ENCODE data around the gene OTUB2. TPM values are rescaled to one million over a fixed set of nuclear protein-coding genes. Genes with fewer than 3 reads are reported as not detected.

The OTUB2 gene
- total RNA-seq, 1 donor, result 2.8 TPM

GRCh38 chr14:94025720-94026119 is 420 bp upstream of the OTUB2 start:
- H3K4me3 ChIP-seq (ENCODE audit: low read depth, low read length), result peak overlapping the region; percentile 28
- TF ChIP-seq, protein P1, sequence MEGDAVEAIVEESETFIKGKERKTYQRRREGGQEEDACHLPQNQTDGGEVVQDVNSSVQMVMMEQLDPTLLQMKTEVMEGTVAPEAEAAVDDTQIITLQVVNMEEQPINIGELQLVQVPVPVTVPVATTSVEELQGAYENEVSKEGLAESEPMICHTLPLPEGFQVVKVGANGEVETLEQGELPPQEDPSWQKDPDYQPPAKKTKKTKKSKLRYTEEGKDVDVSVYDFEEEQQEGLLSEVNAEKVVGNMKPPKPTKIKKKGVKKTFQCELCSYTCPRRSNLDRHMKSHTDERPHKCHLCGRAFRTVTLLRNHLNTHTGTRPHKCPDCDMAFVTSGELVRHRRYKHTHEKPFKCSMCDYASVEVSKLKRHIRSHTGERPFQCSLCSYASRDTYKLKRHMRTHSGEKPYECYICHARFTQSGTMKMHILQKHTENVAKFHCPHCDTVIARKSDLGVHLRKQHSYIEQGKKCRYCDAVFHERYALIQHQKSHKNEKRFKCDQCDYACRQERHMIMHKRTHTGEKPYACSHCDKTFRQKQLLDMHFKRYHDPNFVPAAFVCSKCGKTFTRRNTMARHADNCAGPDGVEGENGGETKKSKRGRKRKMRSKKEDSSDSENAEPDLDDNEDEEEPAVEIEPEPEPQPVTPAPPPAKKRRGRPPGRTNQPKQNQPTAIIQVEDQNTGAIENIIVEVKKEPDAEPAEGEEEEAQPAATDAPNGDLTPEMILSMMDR (IDR thresholded peaks at IDR 0.05; ENCODE audit: insufficient read depth, low read length), result no peak
- DNase-seq (ENCODE audit: low read depth), result no peak

GRCh38 chr14:94026889-94027469 is 839 bp downstream of the OTUB2 start:
- no peak for DNase-seq (ENCODE audit: low read depth)
- TF ChIP-seq, protein P1 (IDR thresholded peaks at IDR 0.05; ENCODE audit: insufficient read depth, low read length), result no peak

GRCh38 chr14:94027566-94028449 is 1.7 kb downstream of the OTUB2 start:
- DNase-seq (ENCODE audit: low read depth), result no peak
- no peak overlapping the region for H3K4me3 ChIP-seq (ENCODE audit: low read depth, low read length)
- TF ChIP-seq, protein P1 (IDR thresholded peaks at IDR 0.05; ENCODE audit: insufficient read depth, low read length), result no peak

More at GRCh38 chr14:94026889-94027469, 839 bp downstream of the OTUB2 start:
- peak overlapping the region; percentile 74 for H3K4me3 ChIP-seq (ENCODE audit: low read depth, low read length)

DNA sequence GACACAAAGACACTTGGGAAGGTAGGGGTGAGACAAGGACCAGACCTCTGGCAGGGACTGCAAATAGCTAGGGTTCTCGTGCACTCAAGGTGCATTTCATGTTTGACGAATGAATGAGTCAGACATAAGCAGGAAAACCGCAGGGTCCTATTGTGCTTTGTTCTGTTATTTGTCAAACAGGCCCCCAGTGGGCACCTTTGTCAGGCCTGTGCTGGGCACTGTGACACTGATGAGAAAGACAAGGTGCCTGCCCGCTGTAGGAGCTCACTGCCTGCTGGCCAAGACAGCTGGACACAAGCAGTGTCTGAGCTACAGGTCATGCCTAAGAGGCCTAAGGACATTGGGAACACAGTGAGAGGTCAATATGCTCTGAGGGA is 2.3 kb downstream of the OTUB2 start:
- H3K4me3 ChIP-seq (ENCODE audit: low read depth, low read length), result no peak overlapping the region
- TF ChIP-seq, protein P1 (IDR thresholded peaks at IDR 0.05; ENCODE audit: insufficient read depth, low read length), result no peak
- DNase-seq (ENCODE audit: low read depth), result no peak

GRCh38 chr14:94029265-94029664 is 3.1 kb downstream of the OTUB2 start:
- DNase-seq (ENCODE audit: low read depth), result no peak
- TF ChIP-seq, protein P1 (IDR thresholded peaks at IDR 0.05; ENCODE audit: insufficient read depth, low read length), result no peak
- no peak overlapping the region for H3K4me3 ChIP-seq (ENCODE audit: low read depth, low read length)

- no peak overlapping the region for H3K4me3 ChIP-seq (ENCODE audit: low read depth, low read length)
- DNase-seq (ENCODE audit: low read depth), result no peak
- TF ChIP-seq, protein P1 (IDR thresholded peaks at IDR 0.05; ENCODE audit: insufficient read depth, low read length), result no peak
Observed at GRCh38 chr14:94029671-94030203, 3.6 kb downstream of the OTUB2 start.

Data from fibroblast of the aortic adventitia (primary cell).